Mammary epithelial cell (primary cell): ENCODE data around the gene DLX6.

Experiments used
- EZH2 ChIP-seq: IDR thresholded peaks from 2 replicates; pipeline ENCODE4 v1.6.1; 2012; ENCODE audit warnings: low read length, inconsistent platforms, borderline replicate concordance
- TF ChIP-seq, protein P1 (sequence below), 2 donors: IDR thresholded peaks in 1 of 2; conservative IDR thresholded peaks in 1 of 2; 2 replicates each; pipeline ENCODE4 v1.5.1; 2011 to 2012; ENCODE audit warnings: inconsistent platforms in 2 of 2, low read length in 2 of 2, mild to moderate bottlenecking in 2 of 2, control low read depth in 1 of 2, low read depth in 1 of 2; ENCODE audit not compliant: insufficient read depth in 1 of 2; ENCODE audit errors: extremely low read depth in 1 of 2

GRCh38 chr7:97004247-97005182 lies 838 bp upstream of the DLX6 start:
- TF ChIP-seq, protein P1, sequence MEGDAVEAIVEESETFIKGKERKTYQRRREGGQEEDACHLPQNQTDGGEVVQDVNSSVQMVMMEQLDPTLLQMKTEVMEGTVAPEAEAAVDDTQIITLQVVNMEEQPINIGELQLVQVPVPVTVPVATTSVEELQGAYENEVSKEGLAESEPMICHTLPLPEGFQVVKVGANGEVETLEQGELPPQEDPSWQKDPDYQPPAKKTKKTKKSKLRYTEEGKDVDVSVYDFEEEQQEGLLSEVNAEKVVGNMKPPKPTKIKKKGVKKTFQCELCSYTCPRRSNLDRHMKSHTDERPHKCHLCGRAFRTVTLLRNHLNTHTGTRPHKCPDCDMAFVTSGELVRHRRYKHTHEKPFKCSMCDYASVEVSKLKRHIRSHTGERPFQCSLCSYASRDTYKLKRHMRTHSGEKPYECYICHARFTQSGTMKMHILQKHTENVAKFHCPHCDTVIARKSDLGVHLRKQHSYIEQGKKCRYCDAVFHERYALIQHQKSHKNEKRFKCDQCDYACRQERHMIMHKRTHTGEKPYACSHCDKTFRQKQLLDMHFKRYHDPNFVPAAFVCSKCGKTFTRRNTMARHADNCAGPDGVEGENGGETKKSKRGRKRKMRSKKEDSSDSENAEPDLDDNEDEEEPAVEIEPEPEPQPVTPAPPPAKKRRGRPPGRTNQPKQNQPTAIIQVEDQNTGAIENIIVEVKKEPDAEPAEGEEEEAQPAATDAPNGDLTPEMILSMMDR (conservative IDR thresholded peaks at IDR 0.05 in 1 of 2, IDR thresholded peaks at IDR 0.05 in 1 of 2; ENCODE audit: extremely low read depth in 1 of 2, insufficient read depth in 1 of 2, low read depth in 1 of 2, low read length in 2 of 2) = no peak
- TF ChIP-seq EZH2 = no peak
